IPS DF 6.9 (cell line): ENCODE data around the gene DLEU7.

Source experiments
- DNase-seq: peaks from one replicate; pipeline ENCODE4 v3.0.0-alpha.2; 2013; ENCODE audit warnings: low read depth, low spot score
- H3K27ac ChIP-seq: one replicate; pipeline ENCODE4 v1.5.1; 2013; ENCODE audit warnings: low read length, control low read depth
- H3K27me3 ChIP-seq: 2 replicates; pipeline ENCODE4 v1.6.1; 2013; ENCODE audit warnings: mild to moderate bottlenecking, low read length; ENCODE audit not compliant: control insufficient read depth, insufficient read depth
- H3K36me3 ChIP-seq: 2 replicates; pipeline ENCODE4 v1.6.1; 2013; ENCODE audit warnings: low read length; ENCODE audit not compliant: control insufficient read depth, insufficient read depth
- H3K4me1 ChIP-seq: 2 replicates; pipeline ENCODE4 v1.6.1; 2013; ENCODE audit warnings: low read length; ENCODE audit not compliant: control insufficient read depth, insufficient read depth
- H3K4me3 ChIP-seq: 2 replicates; pipeline ENCODE4 v1.5.1; 2013; ENCODE audit warnings: mild to moderate bottlenecking, low read length
- H3K9me3 ChIP-seq: 2 replicates; pipeline ENCODE4 v1.6.1; 2013; ENCODE audit warnings: low read length, inconsistent platforms; ENCODE audit not compliant: control insufficient read depth, insufficient read depth
- WGBS: extraction: QIAGEN DNeasy Blood & Tissue Kit; methylation state at CpG from one replicate; pipeline ENCODE4 v1.1.7; 2013; ENCODE audit warnings: mixed read lengths, missing lambda C conversion rate; ENCODE audit not compliant: insufficient read length, insufficient coverage; 5-methylcytosine and 5-hydroxymethylcytosine counted together

DLEU7 gene

GRCh38 chr13:50873467-50873866, 30.0 kb upstream of the DLEU7 start:
- H3K27me3 ChIP-seq, result no peaks in the 10 kb centered on the region
- no peak overlapping the region for H3K27ac ChIP-seq
- H3K9me3 ChIP-seq, result no peaks in the 10 kb centered on the region
- no peak for DNase-seq
- H3K4me1 ChIP-seq, result no peaks in the 10 kb centered on the region
- no peak overlapping the region for H3K4me3 ChIP-seq
- H3K36me3 ChIP-seq, result no peaks in the 10 kb centered on the region
- WGBS, result no CpG with 5 or more reads among the region's 2 CpGs

GRCh38 chr13:50871405-50871804, 27.9 kb upstream of the DLEU7 start:
- Histone ChIP-seq H3K4me1 (no peaks in the 10 kb centered on the region), H3K27ac (no peak overlapping the region), H3K9me3 (no peaks in the 10 kb centered on the region), H3K27me3 (no peaks in the 10 kb centered on the region), H3K36me3 (no peaks in the 10 kb centered on the region), H3K4me3 (no peak overlapping the region)
- DNase-seq, result no peak
- no CpG with 5 or more reads among the region's 1 CpG for WGBS

- Histone ChIP-seq H3K4me3 (no peak overlapping the region), H3K9me3 (no peaks in the 10 kb centered on the region), H3K36me3 (no peaks in the 10 kb centered on the region), H3K27ac (no peak overlapping the region), H3K4me1 (no peaks in the 10 kb centered on the region), H3K27me3 (no peaks in the 10 kb centered on the region)
- no CpG with 5 or more reads among the region's 3 CpGs for WGBS
- DNase-seq, result no peak
Observed at GRCh38 chr13:50867637-50867945, 24.1 kb upstream of the DLEU7 start.

DNA sequence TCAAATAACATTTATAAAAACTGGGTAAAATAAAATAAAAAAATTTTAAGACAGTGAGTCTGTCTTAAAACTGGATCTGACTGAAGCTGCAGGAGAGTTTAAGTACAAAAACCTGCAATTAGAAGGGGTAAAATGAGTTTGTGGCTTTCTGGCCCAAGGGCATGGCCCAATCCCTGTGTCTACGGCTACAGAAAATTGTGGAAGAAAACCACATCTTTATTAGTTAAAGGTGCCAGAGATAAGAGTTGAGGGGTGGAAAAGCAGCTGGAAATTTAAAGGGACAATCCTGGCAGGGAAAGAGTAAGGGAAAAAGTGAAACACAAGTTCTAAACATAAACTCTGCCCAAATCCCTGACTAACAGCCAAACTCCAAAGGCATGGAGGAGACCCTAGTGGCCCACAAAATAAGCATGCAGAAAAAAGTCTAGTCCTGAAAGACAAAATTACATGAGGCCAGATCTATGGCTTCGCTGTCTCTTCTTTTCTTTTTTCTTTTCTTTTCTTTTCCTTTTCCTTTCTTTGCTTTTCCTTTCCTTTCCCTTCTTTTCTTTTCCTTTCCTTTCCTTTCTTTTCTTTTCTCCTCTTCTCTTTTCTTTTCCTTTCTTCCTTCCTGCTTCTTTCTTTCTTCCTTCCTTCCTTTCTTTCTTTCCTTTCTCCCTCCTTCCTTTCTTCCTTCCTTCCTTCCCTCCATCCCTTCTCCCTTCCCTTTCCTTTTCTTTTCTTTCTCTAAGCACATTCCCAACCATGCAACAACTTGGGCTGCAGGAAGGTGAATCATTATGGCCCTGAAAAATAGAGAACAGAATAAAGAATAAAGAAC, 23.5 kb upstream of the DLEU7 start:
- no peaks in the 10 kb centered on the region for H3K4me1 ChIP-seq
- H3K36me3 ChIP-seq, result no peaks in the 10 kb centered on the region
- H3K27ac ChIP-seq, result no peak overlapping the region
- H3K4me3 ChIP-seq, result no peak overlapping the region
- no peak for DNase-seq
- no peaks in the 10 kb centered on the region for H3K27me3 ChIP-seq
- no CpG with 5 or more reads among the region's 2 CpGs for WGBS
- no peaks in the 10 kb centered on the region for H3K9me3 ChIP-seq

- no CpG with 5 or more reads among the region's 1 CpG for WGBS
Observed at GRCh38 chr13:50864492-50864891, 21.0 kb upstream of the DLEU7 start.

GRCh38 chr13:50855681-50856080, 12.2 kb upstream of the DLEU7 start:
- H3K4me3 ChIP-seq, result no peak overlapping the region
- H3K36me3 ChIP-seq, result no peaks in the 10 kb centered on the region; the same call in 1 of the 2 replicates
- H3K27me3 ChIP-seq, result no peaks in the 10 kb centered on the region
- DNase-seq, result no peak
- no peaks in the 10 kb centered on the region for H3K4me1 ChIP-seq
- no CpG with 5 or more reads among the region's 2 CpGs for WGBS
- H3K27ac ChIP-seq, result no peak overlapping the region
- no peaks in the 10 kb centered on the region for H3K9me3 ChIP-seq

More at GRCh38 chr13:50864492-50864891, 21.0 kb upstream of the DLEU7 start:
- Histone ChIP-seq H3K27me3 (no peaks in the 10 kb centered on the region), H3K36me3 (no peaks in the 10 kb centered on the region), H3K27ac (no peak overlapping the region), H3K4me3 (no peak overlapping the region), H3K9me3 (peaks cover 2% of the 10 kb centered on the region; the same call in 1 of the 2 replicates), H3K4me1 (no peaks in the 10 kb centered on the region)
- no peak for DNase-seq

DNA sequence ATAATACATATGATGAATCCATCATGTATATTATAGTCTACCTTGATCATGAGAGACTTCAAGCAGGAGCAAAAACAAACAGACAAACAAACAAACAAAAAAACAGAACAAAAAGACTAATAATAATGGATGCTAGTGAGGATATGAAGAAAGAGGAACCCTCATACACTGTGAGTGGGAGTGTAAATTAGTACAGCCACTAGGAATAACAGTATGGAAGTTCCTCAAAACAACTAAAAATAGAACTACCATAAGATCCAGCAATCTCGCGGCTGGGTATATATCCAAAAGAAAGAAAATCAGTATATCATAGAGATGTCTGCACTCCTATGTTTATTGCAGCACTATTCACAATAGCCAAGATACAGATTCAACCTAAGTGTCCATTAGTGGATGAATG, 7.0 kb upstream of the DLEU7 start:
- H3K27me3 ChIP-seq, result no peaks in the 10 kb centered on the region; the same call in 1 of the 2 replicates
- no peaks in the 10 kb centered on the region for H3K9me3 ChIP-seq
- no CpG with 5 or more reads among the region's 2 CpGs for WGBS
- no peak for DNase-seq
- no peak overlapping the region for H3K4me3 ChIP-seq
- H3K27ac ChIP-seq, result no peak overlapping the region
- no peaks in the 10 kb centered on the region; the same call in 1 of the 2 replicates for H3K36me3 ChIP-seq
- H3K4me1 ChIP-seq, result no peaks in the 10 kb centered on the region

GRCh38 chr13:50847501-50847900, 4.0 kb upstream of the DLEU7 start:
- Histone ChIP-seq H3K27ac (no peak overlapping the region), H3K4me3 (no peak overlapping the region), H3K27me3 (no peaks in the 10 kb centered on the region; the same call in none of the 2 replicates), H3K4me1 (peaks cover 2% of the 10 kb centered on the region; the same call in 1 of the 2 replicates), H3K36me3 (no peaks in the 10 kb centered on the region; the same call in 1 of the 2 replicates), H3K9me3 (no peaks in the 10 kb centered on the region)
- no CpG with 5 or more reads among the region's 5 CpGs for WGBS
- no peak for DNase-seq

DNA sequence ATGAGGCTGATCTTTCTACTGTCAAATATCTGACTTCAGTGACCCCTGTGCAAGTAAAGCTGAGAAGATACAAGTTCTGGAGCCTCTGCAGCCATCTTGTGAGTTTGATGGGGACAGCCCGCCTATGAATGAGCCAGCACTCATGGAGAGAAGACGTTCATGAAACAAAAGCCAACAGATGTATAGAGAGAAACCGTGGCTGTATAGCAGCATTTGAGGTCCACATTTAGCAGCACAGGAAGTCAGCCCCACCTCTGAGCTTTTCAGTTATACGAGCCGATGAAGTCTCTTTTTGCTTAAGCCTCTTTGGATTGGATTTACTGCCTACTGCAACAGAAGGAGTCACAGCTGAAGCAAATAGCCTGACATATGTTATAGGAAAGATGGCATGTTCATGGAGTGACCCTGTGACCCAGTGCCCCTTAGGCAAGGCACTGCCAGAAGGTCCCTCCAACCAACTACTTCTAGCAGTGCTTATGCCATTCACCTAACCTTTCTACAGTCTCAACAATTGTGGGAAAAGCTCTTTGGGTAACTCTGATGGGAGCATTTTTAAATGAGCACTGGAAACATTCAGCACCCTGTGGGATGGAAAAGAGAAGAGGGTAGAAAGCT, 3.5 kb upstream of the DLEU7 start:
- H3K27ac ChIP-seq, result no peak overlapping the region
- no peaks in the 10 kb centered on the region for H3K9me3 ChIP-seq
- H3K4me1 ChIP-seq, result peaks cover 2% of the 10 kb centered on the region; the same call in 1 of the 2 replicates
- no peaks in the 10 kb centered on the region; the same call in none of the 2 replicates for H3K27me3 ChIP-seq
- H3K4me3 ChIP-seq, result no peak overlapping the region
- H3K36me3 ChIP-seq, result no peaks in the 10 kb centered on the region; the same call in 1 of the 2 replicates
- DNase-seq, result no peak
- WGBS, result no CpG with 5 or more reads among the region's 5 CpGs

DNA sequence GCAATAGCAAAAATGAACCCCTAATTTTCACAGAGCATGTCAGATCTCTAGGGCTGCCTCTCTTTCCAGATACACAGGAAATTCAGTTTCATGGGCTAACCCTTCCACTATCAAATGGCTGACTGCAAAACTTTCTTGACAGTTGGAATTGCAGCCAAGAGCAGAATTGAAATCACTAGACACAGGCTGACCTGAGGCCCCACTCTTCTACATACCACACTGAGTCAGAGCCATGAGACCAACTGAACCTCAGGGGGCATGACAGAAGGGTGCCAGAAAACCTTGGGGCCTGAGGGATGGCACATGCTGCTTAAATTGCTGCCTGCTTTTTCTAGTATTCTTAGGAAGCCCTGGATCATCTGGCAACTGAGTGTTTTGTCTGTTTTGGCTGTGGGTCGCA, 1.7 kb upstream of the DLEU7 start:
- Histone ChIP-seq H3K27ac (no peak overlapping the region), H3K4me1 (peaks cover 2% of the 10 kb centered on the region; the same call in 1 of the 2 replicates), H3K9me3 (no peaks in the 10 kb centered on the region), H3K36me3 (no peaks in the 10 kb centered on the region), H3K27me3 (no peaks in the 10 kb centered on the region; the same call in none of the 2 replicates), H3K4me3 (no peak overlapping the region)
- no peak for DNase-seq
- WGBS, result no CpG with 5 or more reads among the region's 1 CpG
